ENCODE results near the gene ACTA1.

GRCh38 chr1:229383961-229384360 is 49.9 kb downstream of the ACTA1 start:
- TF ChIP-seq POLR2A (IDR thresholded peaks at IDR 0.05; ENCODE audit: low read length) (no peak), GATA1 (IDR thresholded peaks at IDR 0.05; ENCODE audit: low read depth, low read length) (no peak)

Measured in erythroblast (primary cell).